Stimulated activated CD8-positive, alpha-beta memory T cell treated with anti-CD3 and anti-CD28 coated beads, Interleukin-12 subunit alpha, Interleukin-12 subunit beta, amount 100 ng/mL, for 4 hours (primary cell): Measurements from ENCODE around the gene IDUA.
A peak's percentile ranks its signal among the peaks of the same experiment; 100 is the strongest.

Source experiments
- DNase-seq: peaks from one replicate; pipeline ENCODE4 v3.0.0-alpha.2; 2020; ENCODE audit warnings: low read depth

IDUA gene

GRCh38 chr4:1031956-1032795, 45.3 kb downstream of the IDUA start:
- no peak for DNase-seq

GRCh38 chr4:1032861-1033260, 46.0 kb downstream of the IDUA start:
- no peak for DNase-seq

GRCh38 chr4:1033840-1034551, 47.2 kb downstream of the IDUA start:
- DNase-seq: no peak

- no peak for DNase-seq
These were observed 48.7 kb downstream of the IDUA start for GRCh38 chr4:1035510-1035909.

- DNase-seq: no peak
These were observed 49.3 kb downstream of the IDUA start for GRCh38 chr4:1036095-1036494.

- no peak for DNase-seq
These were observed 50.3 kb downstream of the IDUA start for GRCh38 chr4:1036976-1037810.

- no peak for DNase-seq
These were observed 52.2 kb downstream of the IDUA start for GRCh38 chr4:1038948-1039492.

GRCh38 chr4:1039493-1040343, 52.9 kb downstream of the IDUA start:
- no peak for DNase-seq

GRCh38 chr4:1040344-1041146, 53.7 kb downstream of the IDUA start:
- no peak for DNase-seq

GRCh38 chr4:1041147-1041935, 54.5 kb downstream of the IDUA start:
- no peak for DNase-seq

- no peak for DNase-seq
These were observed 55.1 kb downstream of the IDUA start for GRCh38 chr4:1041936-1042330.

- no peak for DNase-seq
These were observed 55.7 kb downstream of the IDUA start for GRCh38 chr4:1042352-1043055.

- no peak for DNase-seq
These were observed 56.3 kb downstream of the IDUA start for GRCh38 chr4:1043162-1043561.

GRCh38 chr4:1043651-1044468, 57.0 kb downstream of the IDUA start:
- DNase-seq: peak; percentile 15

- no peak for DNase-seq
These were observed 57.8 kb downstream of the IDUA start for GRCh38 chr4:1044469-1045192.

- no peak for DNase-seq
These were observed 58.4 kb downstream of the IDUA start for GRCh38 chr4:1045193-1045594.

GRCh38 chr4:1045595-1046201, 58.9 kb downstream of the IDUA start:
- no peak for DNase-seq
